ENCODE measurements around the gene GRM7. TPM values are rescaled to one million over a fixed set of nuclear protein-coding genes. Genes with fewer than 3 reads are reported as not detected.

The GRM7 gene
- total RNA-seq, 3 donors from 2014 or later = 0.59 to 1.3 (median 1.1) TPM

DNA sequence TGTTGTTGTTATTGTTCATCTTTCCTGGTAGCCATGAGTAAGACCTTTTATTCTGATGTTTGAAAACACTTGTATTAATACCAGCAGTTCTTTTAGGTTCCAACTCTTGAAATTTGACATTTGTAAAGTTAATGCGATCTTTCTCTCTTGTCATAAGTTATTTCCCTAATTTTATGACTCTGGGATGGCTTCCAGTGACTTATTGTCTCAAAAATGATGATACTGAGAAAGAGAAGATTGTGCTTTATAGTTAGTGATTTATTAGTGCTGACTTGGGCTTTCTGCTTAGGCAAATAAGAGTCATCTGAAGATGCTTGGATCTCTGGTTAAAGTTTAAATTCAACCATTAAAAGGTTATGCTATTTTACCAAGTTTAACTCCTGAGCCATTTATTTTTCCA lies 715.2 kb downstream of the GRM7 start:
- H3K36me3 ChIP-seq = no peaks in the 10 kb centered on the region
- no peak overlapping the region for H3K27ac ChIP-seq
- DNase-seq (ENCODE audit: low spot score in 2 of 2) = no peak
- H3K4me1 ChIP-seq = peaks cover 0 to 4% of the 10 kb centered on the region in 2 donors
- no peaks in the 10 kb centered on the region for H3K27me3 ChIP-seq
- TF ChIP-seq POLR2A (IDR thresholded peaks at IDR 0.05) (no peak), POLR2AphosphoS5 (IDR thresholded peaks at IDR 0.05) (no peak)
- TF ChIP-seq, protein P1, sequence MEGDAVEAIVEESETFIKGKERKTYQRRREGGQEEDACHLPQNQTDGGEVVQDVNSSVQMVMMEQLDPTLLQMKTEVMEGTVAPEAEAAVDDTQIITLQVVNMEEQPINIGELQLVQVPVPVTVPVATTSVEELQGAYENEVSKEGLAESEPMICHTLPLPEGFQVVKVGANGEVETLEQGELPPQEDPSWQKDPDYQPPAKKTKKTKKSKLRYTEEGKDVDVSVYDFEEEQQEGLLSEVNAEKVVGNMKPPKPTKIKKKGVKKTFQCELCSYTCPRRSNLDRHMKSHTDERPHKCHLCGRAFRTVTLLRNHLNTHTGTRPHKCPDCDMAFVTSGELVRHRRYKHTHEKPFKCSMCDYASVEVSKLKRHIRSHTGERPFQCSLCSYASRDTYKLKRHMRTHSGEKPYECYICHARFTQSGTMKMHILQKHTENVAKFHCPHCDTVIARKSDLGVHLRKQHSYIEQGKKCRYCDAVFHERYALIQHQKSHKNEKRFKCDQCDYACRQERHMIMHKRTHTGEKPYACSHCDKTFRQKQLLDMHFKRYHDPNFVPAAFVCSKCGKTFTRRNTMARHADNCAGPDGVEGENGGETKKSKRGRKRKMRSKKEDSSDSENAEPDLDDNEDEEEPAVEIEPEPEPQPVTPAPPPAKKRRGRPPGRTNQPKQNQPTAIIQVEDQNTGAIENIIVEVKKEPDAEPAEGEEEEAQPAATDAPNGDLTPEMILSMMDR (IDR thresholded peaks at IDR 0.05) = no peak
- H3K9me3 ChIP-seq = peaks cover 8% of the 10 kb centered on the region in 2 donors
- H3K4me3 ChIP-seq = no peak overlapping the region
- intact Hi-C loops (cut with DNase I; ENCODE audit: low total_unique reads) = no loop called here

DNA sequence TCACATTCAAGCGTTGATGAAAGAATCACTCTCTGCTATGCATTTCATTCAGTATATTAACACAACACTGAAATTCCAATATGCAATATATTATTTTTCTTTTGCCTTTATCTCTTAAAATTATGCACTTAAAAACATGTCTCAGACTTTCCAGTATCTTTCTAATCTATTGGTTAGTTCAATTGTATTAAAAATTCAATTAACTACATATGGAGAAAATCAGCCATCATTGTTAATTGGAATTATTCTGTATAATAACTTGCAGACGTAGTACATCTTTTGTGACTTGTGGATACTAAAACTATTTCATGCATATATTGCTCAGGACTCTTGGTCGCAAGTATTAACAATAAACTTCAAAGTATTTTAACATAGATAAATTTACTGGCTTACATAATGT lies 715.6 kb downstream of the GRM7 start:
- intact Hi-C loops (cut with DNase I; ENCODE audit: low total_unique reads) = no loop called here
- H3K4me3 ChIP-seq = no peak overlapping the region
- no peaks in the 10 kb centered on the region for H3K27me3 ChIP-seq
- peaks cover 4% of the 10 kb centered on the region in 2 donors for H3K9me3 ChIP-seq
- TF ChIP-seq POLR2AphosphoS5 (IDR thresholded peaks at IDR 0.05) (no peak), POLR2A (IDR thresholded peaks at IDR 0.05) (no peak)
- TF ChIP-seq, protein P1 (IDR thresholded peaks at IDR 0.05) = no peak
- H3K27ac ChIP-seq = no peak overlapping the region
- no peaks in the 10 kb centered on the region for H3K36me3 ChIP-seq
- H3K4me1 ChIP-seq = peaks cover 0 to 4% of the 10 kb centered on the region in 2 donors
- no peak for DNase-seq (ENCODE audit: low spot score in 2 of 2)

DNA sequence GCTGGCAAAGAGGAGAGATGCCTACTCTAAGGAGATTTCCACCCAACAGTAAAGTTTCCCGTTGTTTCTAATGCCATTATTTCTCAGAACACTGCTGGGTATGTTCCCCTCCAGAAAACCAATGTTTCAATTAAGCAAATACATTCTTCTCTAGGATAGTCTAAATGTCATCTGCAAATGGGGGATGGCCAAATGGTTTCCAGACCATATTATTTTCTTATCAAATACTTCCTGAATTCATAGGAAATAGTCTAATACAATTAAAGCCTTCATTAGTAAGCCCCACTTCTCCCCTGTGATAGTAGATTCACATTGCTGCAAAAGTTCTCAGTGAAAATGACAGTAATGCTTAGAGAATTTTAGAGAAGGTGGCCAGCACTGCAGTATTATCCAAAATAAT lies 716.6 kb downstream of the GRM7 start:
- no peak overlapping the region for H3K27ac ChIP-seq
- no peaks in the 10 kb centered on the region for H3K36me3 ChIP-seq
- no peaks in the 10 kb centered on the region for H3K9me3 ChIP-seq
- no peaks in the 10 kb centered on the region for H3K27me3 ChIP-seq
- H3K4me3 ChIP-seq = no peak overlapping the region
- no peak for DNase-seq (ENCODE audit: low spot score in 2 of 2)
- intact Hi-C loops (cut with DNase I; ENCODE audit: low total_unique reads) = no loop called here
- TF ChIP-seq POLR2AphosphoS5 (IDR thresholded peaks at IDR 0.05) (no peak), POLR2A (IDR thresholded peaks at IDR 0.05) (no peak)
- TF ChIP-seq, protein P1 (IDR thresholded peaks at IDR 0.05) = no peak
- H3K4me1 ChIP-seq = peaks cover 0 to 4% of the 10 kb centered on the region in 2 donors

GRCh38 chr3:7581831-7582230 lies 720.9 kb downstream of the GRM7 start:
- Histone ChIP-seq H3K9me3 (no peaks in the 10 kb centered on the region), H3K27me3 (no peaks in the 10 kb centered on the region), H3K36me3 (no peaks in the 10 kb centered on the region), H3K27ac (no peak overlapping the region), H3K4me1 (no peaks in the 10 kb centered on the region), H3K4me3 (no peak overlapping the region)
- DNase-seq (ENCODE audit: low spot score in 2 of 2) = no peak
- TF ChIP-seq POLR2AphosphoS5 (IDR thresholded peaks at IDR 0.05) (no peak), POLR2A (IDR thresholded peaks at IDR 0.05) (no peak)
- TF ChIP-seq, protein P1 (IDR thresholded peaks at IDR 0.05) = no peak
- intact Hi-C loops (cut with DNase I; ENCODE audit: low total_unique reads) = no loop called here

DNA sequence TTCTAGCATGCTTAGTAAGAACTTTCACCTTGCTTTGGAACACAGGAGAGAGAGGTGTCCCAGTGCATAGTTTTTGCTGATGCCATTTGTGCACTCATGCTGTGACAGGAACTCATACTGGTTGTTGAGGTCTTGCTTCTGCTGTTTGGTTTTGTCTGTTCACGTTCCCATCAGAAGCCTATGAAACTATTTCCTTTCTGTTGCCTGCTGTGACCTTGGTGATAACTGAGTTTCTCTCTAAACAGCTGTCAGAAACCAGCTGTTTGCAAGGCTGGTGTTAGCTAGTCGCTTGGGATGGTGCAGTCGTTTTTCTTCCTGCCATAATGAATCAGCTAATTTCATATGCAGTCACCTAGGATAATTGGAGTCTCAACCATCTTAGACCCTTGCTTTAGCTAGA lies 724.1 kb downstream of the GRM7 start:
- intact Hi-C loops (cut with DNase I; ENCODE audit: low total_unique reads) = no loop called here
- H3K36me3 ChIP-seq = no peaks in the 10 kb centered on the region
- no peak overlapping the region for H3K27ac ChIP-seq
- TF ChIP-seq POLR2AphosphoS5 (IDR thresholded peaks at IDR 0.05) (no peak), POLR2A (IDR thresholded peaks at IDR 0.05) (no peak)
- TF ChIP-seq, protein P1 (IDR thresholded peaks at IDR 0.05) = no peak
- H3K9me3 ChIP-seq = no peaks in the 10 kb centered on the region
- H3K4me1 ChIP-seq = no peaks in the 10 kb centered on the region
- no peak for DNase-seq (ENCODE audit: low spot score in 2 of 2)
- no peak overlapping the region for H3K4me3 ChIP-seq
- H3K27me3 ChIP-seq = no peaks in the 10 kb centered on the region
